Measurements from ENCODE around the gene SPTLC2. TPM values are rescaled to one million over a fixed set of nuclear protein-coding genes. Genes with fewer than 3 reads are reported as not detected.

The SPTLC2 gene
- total and polyA plus RNA-seq, 2 of the 8 experiments (the other 6 are each of a cell fraction or from before 2014, with no cell fraction given): 8.9 to 35.1 TPM

- no peak for TF ChIP-seq CHD7 (IDR thresholded peaks at IDR 0.05; ENCODE audit: insufficient replicate concordance, low read length)
- TF ChIP-seq EP300 (IDR thresholded peaks at IDR 0.05; ENCODE audit: borderline replicate concordance in 1 of 2, low read depth in 2 of 2, low read length in 2 of 2): no peak
- no peak for TF ChIP-seq CTCF (IDR thresholded peaks at IDR 0.05; ENCODE audit: control extremely low read depth in 1 of 3, insufficient read depth in 1 of 3, low read depth in 1 of 3, low read length in 3 of 3)
- no peak for TF ChIP-seq RXRA (IDR thresholded peaks at IDR 0.05; ENCODE audit: insufficient read depth, low read depth, low read length)
- TF ChIP-seq EGR1 (IDR thresholded peaks at IDR 0.05; ENCODE audit: borderline replicate concordance, low read depth, low read length): no peak
- TF ChIP-seq PHF8 (conservative IDR thresholded peaks at IDR 0.05; ENCODE audit: low read depth, low read length): no peak
- TF ChIP-seq SUZ12 (IDR thresholded peaks at IDR 0.05; ENCODE audit: low read length): no peak
- no peak for TF ChIP-seq GABPA (IDR thresholded peaks at IDR 0.05; ENCODE audit: borderline replicate concordance, insufficient read depth, low read length)
Observed at GRCh38 chr14:77638771-77639171, 22.3 kb upstream of the SPTLC2 start (continued).
